LNCAP (cell line): ENCODE measurements around the gene GPD1L.

Experiments used
- CTCF ChIP-seq: fragments of 450-650 bp; IDR thresholded peaks from 2 replicates; pipeline ENCODE4 v1.5.1; 2017; ENCODE audit warnings: mild to moderate bottlenecking

The GPD1L gene

GRCh38 chr3:32123620-32124019 is 17.2 kb downstream of the GPD1L start:
- no peak for TF ChIP-seq CTCF

- TF ChIP-seq CTCF = no peak
These were observed 18.6 kb downstream of the GPD1L start for GRCh38 chr3:32125012-32125411.

- no peak for TF ChIP-seq CTCF
These were observed 20.0 kb downstream of the GPD1L start for GRCh38 chr3:32126305-32127015.

GRCh38 chr3:32127219-32127826 is 20.9 kb downstream of the GPD1L start:
- TF ChIP-seq CTCF = no peak

- TF ChIP-seq CTCF = no peak
These were observed 22.5 kb downstream of the GPD1L start for GRCh38 chr3:32128936-32129335.

- TF ChIP-seq CTCF = no peak
These were observed 23.4 kb downstream of the GPD1L start for GRCh38 chr3:32129832-32130231.

- no peak for TF ChIP-seq CTCF
These were observed 25.7 kb downstream of the GPD1L start for GRCh38 chr3:32132121-32132520.

GRCh38 chr3:32132706-32133105 is 26.3 kb downstream of the GPD1L start:
- no peak for TF ChIP-seq CTCF
